OCI-LY3 (cell line): ENCODE results near the gene ANKRD34A.
A peak's percentile ranks its signal among the peaks of the same experiment; 100 is the strongest.

Experiments used
- H2AFZ ChIP-seq: fragments of 200-600, 300-600 bp; shearing (Covaris generic); 2 replicates; pipeline ENCODE4 v1.6.0; 2014; ENCODE audit warnings: antibody characterized with exemption, low read depth, low read length
- H3K27ac ChIP-seq: fragments of 200-600, 300-600 bp; sonication (generic); 2 replicates; pipeline ENCODE4 v1.5.1; 2014; ENCODE audit warnings: mild to moderate bottlenecking, low read length, moderate library complexity, mixed read lengths
- H3K27me3 ChIP-seq: fragments of 200-600, 300-600 bp; sonication (generic); 2 replicates; pipeline ENCODE4 v1.6.1; 2014; ENCODE audit warnings: low read depth, low read length, mixed read lengths
- H3K36me3 ChIP-seq: fragments of 200-600, 300-600 bp; sonication (generic); replicated peaks from 2 replicates; pipeline ENCODE3; 2014; ENCODE audit warnings: low read depth, low read length, mixed read lengths
- H3K4me1 ChIP-seq: fragments of 300-600, 200-600 bp; sonication (generic); 2 replicates; pipeline ENCODE4 v1.6.1; 2014; ENCODE audit warnings: low read length, mixed read lengths
- H3K4me2 ChIP-seq: fragments of 200-600, 300-600 bp; sonication (generic); 2 replicates; pipeline ENCODE4 v1.6.1; 2014; ENCODE audit warnings: low read length, mixed read lengths
- H3K4me3 ChIP-seq: fragments of 300-600, 200-600 bp; sonication (generic); 2 replicates; pipeline ENCODE4 v1.5.1; 2014; ENCODE audit warnings: antibody characterized with exemption, mild to moderate bottlenecking, low read length, moderate library complexity
- H3K79me2 ChIP-seq: fragments of 300-600, 200-600 bp; shearing (Covaris generic); 2 replicates; pipeline ENCODE4 v1.6.1; 2014; ENCODE audit warnings: mild to moderate bottlenecking, low read length, mixed read lengths
- H3K9ac ChIP-seq: fragments of 300-600, 200-600 bp; shearing (Covaris generic); 2 replicates; pipeline ENCODE4 v1.6.0; 2014; ENCODE audit warnings: mild to moderate bottlenecking, low read length, moderate library complexity
- H3K9me3 ChIP-seq: fragments of 200-600, 300-600 bp; shearing (Covaris generic); 2 replicates; pipeline ENCODE4 v1.6.1; 2014; ENCODE audit warnings: low read length, mixed read lengths; ENCODE audit not compliant: insufficient read depth
- H4K20me1 ChIP-seq: fragments of 200-600, 300-600 bp; sonication (generic); 2 replicates; pipeline ENCODE4 v1.6.1; 2016; ENCODE audit warnings: low read length, mixed read lengths; ENCODE audit not compliant: insufficient read depth
- EZH2phosphoT487 ChIP-seq: fragments of 200-600 bp; shearing (Covaris generic); IDR thresholded peaks from 2 replicates; pipeline ENCODE4 v1.6.1; 2018; ENCODE audit warnings: antibody characterized with exemption, mixed run types, low read depth
- TF ChIP-seq, protein P1 (sequence below): fragments of 200-600, 300-600 bp; sonication (generic); IDR thresholded peaks from 2 replicates; pipeline ENCODE4 v1.5.1; 2014; ENCODE audit warnings: antibody characterized with exemption, low read length, low read depth

The ANKRD34A gene

DNA sequence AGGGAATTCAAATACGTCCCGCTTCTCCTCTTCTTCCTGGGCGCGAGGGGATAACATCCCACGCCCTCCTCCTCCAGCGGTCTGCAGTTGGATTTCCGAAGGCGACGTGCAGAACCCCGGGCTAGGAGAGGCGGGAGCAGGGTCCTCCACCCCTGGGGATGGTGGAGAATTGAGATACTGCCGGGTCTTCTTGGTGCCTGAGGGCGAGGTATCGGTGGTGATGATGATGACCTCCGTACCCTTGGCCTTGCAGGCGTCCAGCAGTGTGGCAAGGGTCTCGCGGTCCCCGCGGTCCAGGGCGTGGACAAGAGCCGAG, 3.3 kb downstream of the ANKRD34A start:
- Histone ChIP-seq H3K36me3 (no peaks in the 10 kb centered on the region), H3K27me3 (peaks cover 18% of the 10 kb centered on the region), H3K4me3 (peak overlapping the region; percentile 81), H3K27ac (no peak overlapping the region), H4K20me1 (no peaks in the 10 kb centered on the region), H3K9me3 (no peaks in the 10 kb centered on the region), H3K9ac (peak overlapping the region; percentile 73; the same call in 1 of the 2 replicates), H3K4me1 (peaks cover 47% of the 10 kb centered on the region), H3K79me2 (peaks cover 9% of the 10 kb centered on the region), H3K4me2 (peak overlapping the region; percentile 98), H2AFZ (0 out of 2 replicates have a peak overlapping the region, but pooled peaks have one; percentile 24)
- TF ChIP-seq, protein P1, sequence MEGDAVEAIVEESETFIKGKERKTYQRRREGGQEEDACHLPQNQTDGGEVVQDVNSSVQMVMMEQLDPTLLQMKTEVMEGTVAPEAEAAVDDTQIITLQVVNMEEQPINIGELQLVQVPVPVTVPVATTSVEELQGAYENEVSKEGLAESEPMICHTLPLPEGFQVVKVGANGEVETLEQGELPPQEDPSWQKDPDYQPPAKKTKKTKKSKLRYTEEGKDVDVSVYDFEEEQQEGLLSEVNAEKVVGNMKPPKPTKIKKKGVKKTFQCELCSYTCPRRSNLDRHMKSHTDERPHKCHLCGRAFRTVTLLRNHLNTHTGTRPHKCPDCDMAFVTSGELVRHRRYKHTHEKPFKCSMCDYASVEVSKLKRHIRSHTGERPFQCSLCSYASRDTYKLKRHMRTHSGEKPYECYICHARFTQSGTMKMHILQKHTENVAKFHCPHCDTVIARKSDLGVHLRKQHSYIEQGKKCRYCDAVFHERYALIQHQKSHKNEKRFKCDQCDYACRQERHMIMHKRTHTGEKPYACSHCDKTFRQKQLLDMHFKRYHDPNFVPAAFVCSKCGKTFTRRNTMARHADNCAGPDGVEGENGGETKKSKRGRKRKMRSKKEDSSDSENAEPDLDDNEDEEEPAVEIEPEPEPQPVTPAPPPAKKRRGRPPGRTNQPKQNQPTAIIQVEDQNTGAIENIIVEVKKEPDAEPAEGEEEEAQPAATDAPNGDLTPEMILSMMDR, result no peak
- no peak for TF ChIP-seq EZH2phosphoT487

DNA sequence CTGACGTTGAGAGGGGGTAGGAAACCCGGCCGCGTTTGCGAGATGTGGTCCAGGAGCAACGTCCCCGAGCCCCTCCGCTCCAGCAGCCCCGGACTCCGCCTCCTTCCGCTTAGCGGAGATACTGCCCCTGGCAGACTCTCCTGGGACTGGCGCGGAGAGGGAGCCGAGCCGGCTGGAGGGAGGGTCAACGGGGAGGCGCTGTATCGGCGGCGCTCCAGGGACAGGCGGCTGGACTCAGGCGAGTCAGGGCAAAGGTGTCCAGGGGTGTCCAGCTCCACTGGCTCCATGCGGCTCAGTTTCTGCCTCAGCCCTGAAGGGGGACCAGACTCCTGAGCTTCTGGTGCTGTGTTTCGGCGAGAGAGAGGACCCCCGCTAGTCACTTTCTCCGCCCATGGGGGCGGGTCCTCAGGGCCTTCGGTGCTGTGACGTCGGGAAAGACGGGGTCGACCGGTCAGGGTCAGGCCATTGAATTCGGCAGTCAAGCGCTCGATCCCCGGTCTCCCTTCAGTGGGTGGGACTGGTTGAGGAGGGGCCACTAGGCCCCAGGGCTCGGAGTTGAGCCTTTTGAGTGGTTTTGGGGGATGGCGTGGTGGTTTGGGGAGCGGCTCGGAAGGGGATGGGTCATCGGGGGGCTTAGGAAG, 3.8 kb downstream of the ANKRD34A start:
- H3K4me2 ChIP-seq, result peak overlapping the region; percentile 98
- peak overlapping the region; percentile 73 for H3K9ac ChIP-seq
- no peak overlapping the region for H3K27ac ChIP-seq
- H3K79me2 ChIP-seq, result peaks cover 9% of the 10 kb centered on the region
- no peaks in the 10 kb centered on the region for H4K20me1 ChIP-seq
- H3K36me3 ChIP-seq, result no peaks in the 10 kb centered on the region
- peaks cover 50% of the 10 kb centered on the region for H3K4me1 ChIP-seq
- peak overlapping the region; percentile 24 for H2AFZ ChIP-seq
- TF ChIP-seq, protein P1, result no peak
- no peak for TF ChIP-seq EZH2phosphoT487
- H3K9me3 ChIP-seq, result no peaks in the 10 kb centered on the region
- peaks cover 18% of the 10 kb centered on the region for H3K27me3 ChIP-seq
- peak overlapping the region; percentile 81 for H3K4me3 ChIP-seq

DNA sequence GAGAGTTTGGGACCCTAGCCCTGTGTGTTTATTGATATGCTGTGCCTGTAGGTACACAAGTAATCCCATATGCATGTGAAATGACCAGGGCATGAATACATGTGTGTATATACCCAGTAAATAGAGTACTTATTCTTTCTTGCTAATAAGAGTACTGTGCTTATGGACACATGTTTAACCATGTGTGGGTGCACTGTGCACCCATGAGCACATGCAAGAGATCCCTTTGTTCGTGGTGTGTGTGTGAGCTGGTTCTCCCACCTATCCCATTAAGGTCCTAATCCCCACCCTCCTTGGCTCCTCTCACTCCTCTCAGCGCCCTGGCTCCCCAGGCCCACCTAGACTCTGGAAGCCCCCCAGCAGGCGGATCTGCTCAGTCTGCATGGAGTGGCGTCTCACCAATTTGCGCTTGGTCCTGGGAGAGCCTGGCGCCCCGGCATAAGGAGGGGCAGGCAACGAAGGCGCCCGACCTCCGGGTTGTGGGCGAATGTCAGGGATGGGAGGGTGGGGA, 4.4 kb downstream of the ANKRD34A start:
- H3K9ac ChIP-seq, result no peak overlapping the region
- peaks cover 9% of the 10 kb centered on the region for H3K79me2 ChIP-seq
- H2AFZ ChIP-seq, result no peak overlapping the region
- H3K36me3 ChIP-seq, result no peaks in the 10 kb centered on the region
- peak overlapping the region; percentile 81 for H3K4me3 ChIP-seq
- H3K27ac ChIP-seq, result no peak overlapping the region
- H3K4me2 ChIP-seq, result peak overlapping the region; percentile 98
- H4K20me1 ChIP-seq, result no peaks in the 10 kb centered on the region
- TF ChIP-seq, protein P1, result no peak
- TF ChIP-seq EZH2phosphoT487, result no peak
- H3K9me3 ChIP-seq, result no peaks in the 10 kb centered on the region
- H3K4me1 ChIP-seq, result peaks cover 45% of the 10 kb centered on the region
- H3K27me3 ChIP-seq, result peaks cover 18% of the 10 kb centered on the region

DNA sequence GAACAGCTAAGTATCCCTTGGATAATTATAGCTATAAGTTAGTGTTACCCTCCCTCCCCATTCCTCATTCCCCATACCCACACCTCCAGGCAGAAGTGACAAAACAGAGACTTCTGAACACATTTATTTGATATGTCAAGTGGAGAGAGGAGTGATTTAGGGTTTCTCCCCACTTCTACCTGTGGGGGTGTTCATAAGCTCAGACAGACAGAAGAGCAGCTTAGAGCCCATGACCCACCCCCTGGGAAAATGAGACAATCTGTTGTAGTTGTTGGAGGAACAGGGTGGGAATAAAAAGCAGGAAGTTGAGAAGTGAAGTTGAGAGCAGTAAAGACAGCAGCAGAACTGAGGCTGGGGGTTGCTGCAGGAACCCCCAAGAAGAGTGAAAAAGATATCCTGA, 5.0 kb downstream of the ANKRD34A start:
- Histone ChIP-seq H3K27ac (no peak overlapping the region), H3K9ac (no peak overlapping the region), H3K27me3 (peaks cover 18% of the 10 kb centered on the region), H3K9me3 (no peaks in the 10 kb centered on the region), H3K4me3 (no peak overlapping the region), H4K20me1 (no peaks in the 10 kb centered on the region), H3K36me3 (no peaks in the 10 kb centered on the region), H3K4me2 (no peak overlapping the region), H3K79me2 (peaks cover 12% of the 10 kb centered on the region), H3K4me1 (peaks cover 44% of the 10 kb centered on the region), H2AFZ (no peak overlapping the region)
- TF ChIP-seq, protein P1, result no peak
- TF ChIP-seq EZH2phosphoT487, result no peak
